Measurements from ENCODE around the gene TEX101.

- TF ChIP-seq SP1 (IDR thresholded peaks at IDR 0.05) (no peak), FOXK2 (IDR thresholded peaks at IDR 0.05) (no peak), HDGF (IDR thresholded peaks at IDR 0.05; ENCODE audit: borderline replicate concordance) (no peak), NFRKB (IDR thresholded peaks at IDR 0.05) (no peak), FOXM1 (IDR thresholded peaks at IDR 0.05; ENCODE audit: borderline replicate concordance) (no peak), TARDBP (IDR thresholded peaks at IDR 0.05) (no peak), BHLHE40 (IDR thresholded peaks at IDR 0.05; ENCODE audit: borderline replicate concordance) (no peak), FOXA1 (IDR thresholded peaks at IDR 0.05) (no peak), ARNT (IDR thresholded peaks at IDR 0.05) (no peak), SUZ12 (IDR thresholded peaks at IDR 0.05) (no peak), ZNF384 (IDR thresholded peaks at IDR 0.05) (no peak), ELF4 (IDR thresholded peaks at IDR 0.05) (no peak), LEF1 (IDR thresholded peaks at IDR 0.05; ENCODE audit: borderline replicate concordance) (no peak)
Observed at GRCh38 chr19:43420954-43421353, 6.3 kb downstream of the TEX101 start.
